A204.1 (cell line): ENCODE data around the gene BICDL1.

Source experiments
- FAIRE-seq: peaks from 2 replicates; lab custom pipeline; 2012; peaks lifted over from hg19 to GRCh38; lab: Jason Lieb, UNC

The BICDL1 gene

DNA sequence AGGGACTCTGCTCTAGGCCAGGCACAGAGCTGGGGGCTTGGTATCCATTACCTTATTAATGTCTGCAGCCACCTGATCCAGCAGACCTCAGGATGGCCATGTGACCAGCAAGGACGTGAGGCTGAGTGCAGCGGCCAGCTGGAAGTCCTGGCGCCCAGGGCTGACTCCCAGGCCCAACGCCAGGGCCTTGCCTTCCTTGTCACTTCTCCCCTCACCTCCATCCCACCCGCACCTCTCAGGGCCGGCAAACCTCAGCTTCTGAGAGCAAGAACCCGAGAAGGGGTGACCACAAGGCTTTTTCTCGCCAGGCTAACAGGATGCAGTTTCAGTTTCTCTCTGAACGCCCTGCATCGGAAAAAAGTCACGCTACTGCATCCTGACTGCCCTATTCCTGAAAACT is 112.1 kb downstream of the BICDL1 start:
- FAIRE-seq = no peak

DNA sequence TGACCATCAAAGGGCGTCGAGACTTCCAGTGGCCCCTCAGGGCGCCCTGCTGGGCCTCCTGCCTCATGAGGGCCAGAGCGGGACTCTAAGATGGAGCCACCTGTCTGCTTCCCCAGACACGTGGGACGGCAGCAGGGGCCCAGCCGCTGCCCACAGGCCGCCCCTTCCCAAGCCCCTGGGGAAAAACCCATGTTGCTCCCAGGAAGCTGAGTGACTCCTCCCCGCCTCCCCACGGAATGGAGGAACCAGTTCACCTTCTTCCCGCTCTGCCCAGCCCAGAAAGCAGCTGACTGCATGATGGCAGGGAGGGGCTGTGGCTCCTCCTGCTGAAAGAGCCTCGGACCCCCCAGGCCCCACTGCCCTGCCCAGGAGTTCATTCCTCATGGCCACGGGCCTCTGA is 112.6 kb downstream of the BICDL1 start:
- no peak for FAIRE-seq

DNA sequence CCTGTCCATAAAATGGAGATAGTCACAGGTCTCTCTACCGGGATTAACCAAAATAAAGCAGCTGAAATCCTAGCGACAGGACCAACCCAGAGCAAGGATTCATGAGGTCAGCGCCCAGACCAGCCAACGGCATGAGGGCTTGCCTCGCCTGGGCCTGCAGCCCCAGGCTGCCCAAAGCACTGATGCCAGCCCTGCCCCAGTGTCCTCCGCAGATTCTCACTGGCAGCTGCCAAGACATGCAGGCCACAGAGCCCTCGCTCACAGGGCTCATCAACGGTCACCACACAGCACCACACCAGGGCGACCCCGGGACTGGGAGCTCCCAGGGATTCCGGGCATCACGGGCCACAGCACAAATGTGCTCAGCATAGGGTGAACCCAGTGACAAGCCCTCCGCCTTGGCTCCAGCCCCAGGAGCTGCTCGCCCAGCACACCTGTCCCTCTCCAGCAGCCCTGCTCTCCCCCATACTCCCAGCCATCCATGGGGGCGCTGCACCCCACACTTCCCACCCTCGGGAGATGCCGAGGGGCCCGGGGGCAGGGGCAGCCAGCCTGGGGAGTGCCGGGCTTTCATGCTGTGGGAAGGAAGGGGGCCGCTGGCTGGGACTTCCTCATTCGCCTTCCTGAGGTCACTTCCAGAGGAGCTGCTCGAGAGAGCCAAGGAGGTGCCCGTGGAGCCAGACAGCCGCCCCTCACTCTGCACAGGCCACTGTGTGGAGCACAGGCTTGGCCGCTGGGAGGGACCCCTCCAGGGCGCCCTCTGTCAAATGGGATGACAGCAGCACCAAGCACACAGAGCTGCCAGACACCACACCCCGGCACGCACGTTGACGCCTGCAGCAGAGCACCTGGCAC is 113.4 kb downstream of the BICDL1 start:
- no peak for FAIRE-seq

DNA sequence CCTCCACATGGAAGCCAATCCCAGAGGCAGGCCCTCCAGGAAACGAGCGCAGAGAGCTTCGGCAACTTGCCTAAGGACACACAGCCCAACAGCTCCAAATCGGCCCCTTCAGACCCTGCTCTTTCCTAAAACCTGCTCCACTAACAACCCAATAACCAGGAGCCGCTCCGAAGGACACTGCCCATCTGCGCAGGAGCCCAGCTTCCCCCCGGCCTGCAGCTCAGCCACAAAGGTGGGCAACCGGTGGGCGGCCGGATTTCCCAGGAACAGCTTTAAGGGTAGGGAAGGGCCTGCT is 114.0 kb downstream of the BICDL1 start:
- no peak for FAIRE-seq

- FAIRE-seq = no peak
Observed at GRCh38 chr12:120103371-120103770, 114.3 kb downstream of the BICDL1 start.

GRCh38 chr12:120106151-120106550 is 117.1 kb downstream of the BICDL1 start:
- FAIRE-seq = no peak

GRCh38 chr12:120109570-120110267 is 120.7 kb downstream of the BICDL1 start:
- no peak for FAIRE-seq

DNA sequence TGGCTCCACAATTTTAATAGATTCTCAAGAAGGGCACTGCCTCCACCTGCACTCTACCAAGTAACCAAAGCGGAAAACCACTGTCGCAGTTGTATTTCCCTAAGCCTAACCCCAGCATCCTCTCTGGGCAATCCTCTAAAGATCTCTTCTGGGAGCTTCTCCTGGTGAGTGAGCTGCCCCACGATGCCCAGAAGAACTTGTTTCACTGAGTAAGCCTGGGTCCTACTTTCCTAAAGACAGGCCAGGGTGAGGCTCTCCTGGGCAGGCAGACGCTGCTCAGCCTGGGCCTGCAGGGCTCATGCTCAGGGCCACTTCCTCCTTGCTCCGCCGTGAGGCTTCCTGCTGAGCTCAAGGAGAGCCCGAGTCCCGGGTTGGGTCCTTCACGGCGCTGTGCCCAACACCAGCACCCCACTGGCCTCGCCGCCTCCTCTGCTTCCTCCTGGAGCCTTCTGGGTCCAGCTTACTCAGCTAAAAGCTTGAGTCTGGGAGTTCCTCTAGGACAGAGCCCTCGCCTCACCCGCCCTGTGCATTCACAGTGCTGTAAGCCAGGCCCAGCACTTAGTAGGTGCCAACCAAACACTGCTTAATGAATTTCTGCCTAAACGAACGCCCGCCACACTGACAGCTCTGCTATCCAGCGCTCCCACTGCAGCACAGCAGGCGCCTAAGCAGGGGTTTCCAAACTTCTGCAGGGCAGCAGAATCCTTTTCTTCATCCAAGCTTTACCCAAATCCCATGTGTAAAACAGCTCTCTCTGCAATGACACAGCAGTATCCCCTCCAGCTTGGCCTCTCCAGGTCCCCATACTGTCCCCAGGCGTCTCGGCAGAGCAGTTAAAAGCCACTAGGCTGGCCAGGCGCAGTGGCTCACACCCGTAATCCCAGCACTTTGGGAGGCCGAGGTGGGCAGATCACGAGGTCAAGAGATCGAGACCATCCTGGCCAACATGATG is 121.8 kb downstream of the BICDL1 start:
- FAIRE-seq = no peak

- FAIRE-seq = no peak
Observed at GRCh38 chr12:120115066-120115465, 126.0 kb downstream of the BICDL1 start.

- no peak for FAIRE-seq
Observed at GRCh38 chr12:120115692-120116440, 126.8 kb downstream of the BICDL1 start.

GRCh38 chr12:120116441-120116791 is 127.4 kb downstream of the BICDL1 start, which contains the start of gene RAB35:
RAB35 (minus strand) TSS chr12:120116753; CDS start chr12:120116650, 103 bp downstream.
- no peak for FAIRE-seq

DNA sequence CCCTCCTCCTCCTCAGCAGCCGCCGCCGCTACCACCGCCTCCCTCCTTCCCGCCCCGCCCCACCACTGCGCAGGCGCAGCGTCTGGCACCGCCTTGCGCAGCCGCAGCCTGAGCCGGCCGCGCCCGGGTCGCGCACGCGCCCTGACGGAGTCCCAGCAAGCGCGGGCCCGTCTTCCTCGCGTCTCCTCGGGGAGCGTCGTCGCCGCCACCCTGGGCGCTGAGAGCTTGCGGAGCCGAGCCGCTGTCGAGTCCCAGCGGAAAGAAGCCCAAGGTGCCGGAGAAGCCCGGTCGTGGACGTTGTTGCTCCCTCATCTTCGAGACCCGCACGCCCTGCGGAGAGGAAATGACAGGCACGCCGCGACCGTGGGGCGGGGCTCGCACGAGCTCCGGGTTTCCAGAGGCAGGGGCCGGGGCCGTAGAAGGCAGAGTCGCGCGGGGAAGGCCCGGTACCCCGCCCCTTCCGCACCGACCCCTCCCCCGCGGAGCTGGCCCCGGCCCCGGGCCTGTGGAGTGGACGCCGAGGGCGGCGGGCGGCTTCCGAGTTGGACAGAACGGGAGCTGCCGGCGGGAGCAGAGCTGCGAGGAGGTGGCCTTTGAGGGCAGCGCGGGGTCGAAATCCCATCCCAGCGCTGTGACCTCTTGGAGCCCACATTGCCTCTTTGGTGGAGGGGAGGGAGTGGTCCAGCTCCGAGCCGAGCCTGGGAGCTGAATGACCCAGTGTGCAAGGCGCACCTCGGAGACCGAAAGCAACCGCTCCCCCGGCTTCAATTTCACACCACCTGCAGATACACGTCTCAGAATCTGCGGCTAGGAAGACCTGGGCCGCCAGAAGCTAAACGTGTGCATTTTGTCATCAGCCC is 128.0 kb downstream of the BICDL1 start:
- FAIRE-seq = no peak

- FAIRE-seq = no peak
Observed at GRCh38 chr12:120117961-120118320, 128.9 kb downstream of the BICDL1 start.

GRCh38 chr12:120118321-120119061 is 129.5 kb downstream of the BICDL1 start:
- FAIRE-seq = no peak

DNA sequence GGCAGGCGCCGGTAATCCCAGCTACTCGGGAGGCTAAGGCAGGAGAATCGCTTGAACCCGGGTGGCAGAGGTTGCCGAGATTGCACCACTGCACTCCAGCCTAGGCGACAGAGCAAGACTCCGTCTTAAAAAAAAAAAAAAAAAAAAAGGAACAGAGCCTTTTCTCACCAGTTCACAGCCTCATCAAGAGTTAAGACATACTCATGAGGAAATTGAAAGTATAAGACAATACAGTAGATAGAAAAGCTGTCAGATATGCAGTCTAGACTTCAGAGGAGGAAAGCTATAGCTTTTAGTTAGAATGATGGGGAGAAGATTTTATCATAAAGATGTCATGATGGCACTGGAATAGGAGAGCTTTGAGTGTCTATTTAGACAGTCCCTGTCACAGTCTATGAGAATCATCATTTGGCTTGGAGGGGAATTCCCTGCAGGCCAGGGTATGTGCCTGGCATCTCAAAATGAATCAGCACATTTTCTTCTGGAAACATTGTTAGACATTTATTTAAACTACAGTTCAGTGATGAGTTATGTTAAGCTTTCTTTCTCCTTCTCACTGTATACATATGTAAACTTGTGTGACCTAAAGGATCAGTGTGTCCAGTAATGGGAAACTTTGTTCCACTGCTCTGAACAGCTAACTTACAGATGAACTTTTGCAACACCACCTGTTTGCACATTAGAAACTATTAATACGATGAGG is 130.4 kb downstream of the BICDL1 start:
- FAIRE-seq = no peak

DNA sequence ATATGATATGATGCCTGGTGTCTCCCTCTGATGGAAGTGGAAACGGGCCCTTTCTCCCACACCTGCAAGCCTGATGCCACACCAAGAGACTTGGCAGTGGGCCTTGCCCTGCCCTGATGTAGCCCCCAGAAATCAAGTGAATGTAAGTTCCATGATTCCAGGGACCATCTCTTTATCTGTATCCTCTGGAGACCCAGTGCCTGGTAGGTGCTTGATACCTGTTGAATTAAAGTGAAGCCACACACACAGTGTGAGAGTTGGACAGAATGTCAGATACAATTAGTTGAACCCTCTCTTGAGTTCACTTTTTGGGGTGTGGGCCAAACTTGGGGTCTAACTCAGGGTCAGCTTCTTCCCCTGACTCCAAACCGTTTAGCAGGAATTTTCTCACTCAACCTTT is 132.3 kb downstream of the BICDL1 start:
- FAIRE-seq = no peak

- no peak for FAIRE-seq
Observed at GRCh38 chr12:120121766-120122293, 132.8 kb downstream of the BICDL1 start.

DNA sequence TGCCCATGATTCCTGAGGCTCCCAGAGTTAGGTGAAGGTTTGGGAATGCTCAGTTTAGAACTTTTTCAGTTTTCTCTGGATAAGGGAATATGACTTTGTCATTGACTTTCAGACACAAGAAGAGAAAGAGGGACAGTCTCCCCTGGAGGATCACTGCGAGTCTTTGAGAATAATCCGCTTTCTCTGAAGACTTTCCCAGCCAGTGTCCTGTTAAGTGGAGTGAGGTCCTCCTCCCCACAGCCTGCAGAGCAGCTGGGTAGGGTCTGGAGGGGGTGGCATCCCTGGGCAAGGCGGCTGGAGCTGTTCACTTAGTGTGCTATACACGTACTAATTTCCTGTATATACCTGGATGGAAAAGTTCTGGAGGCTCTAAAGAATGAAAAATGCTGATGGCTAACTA is 136.0 kb downstream of the BICDL1 start:
- FAIRE-seq = no peak
